Hepatocyte (in vitro differentiated cells): ENCODE data around the gene HERC6. TPM values are rescaled to one million over a fixed set of nuclear protein-coding genes. Genes with fewer than 3 reads are reported as not detected.

Experiments
- DNase-seq: peaks from one replicate; pipeline ENCODE4 v3.0.0-alpha.2; 2016; ENCODE audit warnings: low spot score
- H2AFZ ChIP-seq: fragments of 200-600 bp; sonication (generic); 2 replicates; pipeline ENCODE4 v1.6.0; 2016; ENCODE audit warnings: antibody characterized with exemption, mild to moderate bottlenecking
- H3K27ac ChIP-seq: fragments of 200-600 bp; sonication (generic); 2 replicates; pipeline ENCODE4 v1.5.1; 2016; ENCODE audit warnings: mild to moderate bottlenecking
- H3K27me3 ChIP-seq: fragments of 200-600 bp; sonication (generic); 2 replicates; pipeline ENCODE4 v1.6.1; 2016
- H3K36me3 ChIP-seq: fragments of 200-600 bp; sonication (generic); replicated peaks from 2 replicates; pipeline ENCODE4 v1.5.1; 2016; ENCODE audit warnings: low read depth; ENCODE audit not compliant: insufficient read depth
- H3K4me1 ChIP-seq: fragments of 200-600 bp; sonication (generic); 2 replicates; pipeline ENCODE4 v1.5.1; 2016; ENCODE audit warnings: mild to moderate bottlenecking, moderate library complexity; ENCODE audit not compliant: insufficient read depth
- H3K4me2 ChIP-seq: fragments of 200-600 bp; sonication (generic); 2 replicates; pipeline ENCODE4 v1.6.0; 2016
- H3K4me3 ChIP-seq: fragments of 200-600 bp; sonication (generic); 2 replicates; pipeline ENCODE4 v1.5.1; 2016; ENCODE audit warnings: mild to moderate bottlenecking
- H3K79me2 ChIP-seq: fragments of 200-600 bp; sonication (generic); 2 replicates; pipeline ENCODE4 v1.6.0; 2017; ENCODE audit warnings: mild to moderate bottlenecking
- H3K9me2 ChIP-seq: fragments of 200-600 bp; sonication (generic); replicated peaks from 2 replicates; pipeline ENCODE4 v1.6.0; 2017; ENCODE audit warnings: mild to moderate bottlenecking; ENCODE audit not compliant: insufficient read depth
- H3K9me3 ChIP-seq: fragments of 200-600 bp; sonication (generic); 2 replicates; pipeline ENCODE4 v1.5.1; 2016; ENCODE audit warnings: low read depth, mild to moderate bottlenecking
- H4K20me1 ChIP-seq: fragments of 200-600 bp; sonication (generic); 2 replicates; pipeline ENCODE4 v1.6.0; 2016; ENCODE audit warnings: mild to moderate bottlenecking; ENCODE audit not compliant: insufficient read depth, poor library complexity, severe bottlenecking
- CTCF ChIP-seq: fragments of 200-600 bp; sonication (generic); IDR thresholded peaks from 2 replicates; pipeline ENCODE4 v1.5.1; 2016; ENCODE audit warnings: antibody characterized with exemption, mild to moderate bottlenecking; ENCODE audit not compliant: poor library complexity
- EZH2 ChIP-seq: fragments of 200-600 bp; sonication (generic); IDR thresholded peaks from 2 replicates; pipeline ENCODE4 v1.6.1; 2016; ENCODE audit warnings: antibody characterized with exemption, mild to moderate bottlenecking, borderline replicate concordance
- EZH2phosphoT487 ChIP-seq: fragments of 200-600 bp; sonication (generic); IDR thresholded peaks from one replicate; pipeline ENCODE4 v1.6.1; 2018; ENCODE audit warnings: antibody characterized with exemption, mild to moderate bottlenecking, low read depth, moderate library complexity; ENCODE audit not compliant: unreplicated experiment, severe bottlenecking
- WGBS: methylation state at CpG from one replicate; pipeline ENCODE4 v1.1.6; 2016; ENCODE audit warnings: low lambda C conversion rate; ENCODE audit errors: missing lambda C conversion rate; 5-methylcytosine and 5-hydroxymethylcytosine counted together
- polyA plus RNA-seq: library from polyadenylated mRNA; unstranded; fragments of >200 nt; fragmentation: Nextera tagmentation; extraction: Ambion mirVana; gene quantifications from 2 replicates; pipeline ENCODE4 v1.2.1, GENCODE V29; 2016
- total RNA-seq: library from RNA; depleted of rRNA; stranded (reverse); fragments of >200 nt; gene quantifications from 2 replicates; pipeline ENCODE4 v1.2.3, GENCODE V29; 2014

HERC6 gene
- total and polyA plus RNA-seq, 2 experiments from 2014 or later, result 5.9 to 6.9 TPM

- H3K4me3 ChIP-seq, result no peak overlapping the region
- no peak overlapping the region for H3K4me2 ChIP-seq
- H3K27ac ChIP-seq, result no peak overlapping the region
- no peak for DNase-seq
- no peaks in the 10 kb centered on the region for H3K27me3 ChIP-seq
- H2AFZ ChIP-seq, result no peak overlapping the region
- no peaks in the 10 kb centered on the region for H3K9me3 ChIP-seq
- H3K4me1 ChIP-seq, result no peaks in the 10 kb centered on the region
- WGBS, result 88% methylated on average over 1 of the region's 1 CpG
- TF ChIP-seq CTCF (no peak), EZH2 (no peak), EZH2phosphoT487 (no peak)
- no peaks in the 10 kb centered on the region for H3K36me3 ChIP-seq
- no peaks in the 10 kb centered on the region for H3K9me2 ChIP-seq
- H3K79me2 ChIP-seq, result no peaks in the 10 kb centered on the region
- H4K20me1 ChIP-seq, result no peaks in the 10 kb centered on the region
Measured at GRCh38 chr4:88465653-88466192, 87.1 kb downstream of the HERC6 start.

- H3K79me2 ChIP-seq, result no peaks in the 10 kb centered on the region
- H3K4me3 ChIP-seq, result no peak overlapping the region
- H3K36me3 ChIP-seq, result no peaks in the 10 kb centered on the region
- H3K4me2 ChIP-seq, result no peak overlapping the region
- WGBS, result 78% methylated on average over 2 of the region's 2 CpGs
- H3K9me2 ChIP-seq, result no peaks in the 10 kb centered on the region
- H3K4me1 ChIP-seq, result no peaks in the 10 kb centered on the region
- H3K27ac ChIP-seq, result no peak overlapping the region
- no peaks in the 10 kb centered on the region for H3K9me3 ChIP-seq
- no peak overlapping the region for H2AFZ ChIP-seq
- no peaks in the 10 kb centered on the region for H3K27me3 ChIP-seq
- no peak for DNase-seq
- TF ChIP-seq EZH2phosphoT487 (no peak), EZH2 (no peak), CTCF (no peak)
- H4K20me1 ChIP-seq, result no peaks in the 10 kb centered on the region
Measured at GRCh38 chr4:88467392-88467791, 88.7 kb downstream of the HERC6 start.

- Histone ChIP-seq H3K9me2 (no peaks in the 10 kb centered on the region), H3K4me3 (no peak overlapping the region), H2AFZ (no peak overlapping the region), H3K36me3 (no peaks in the 10 kb centered on the region), H3K9me3 (no peaks in the 10 kb centered on the region), H4K20me1 (no peaks in the 10 kb centered on the region), H3K4me2 (no peak overlapping the region), H3K79me2 (no peaks in the 10 kb centered on the region), H3K4me1 (no peaks in the 10 kb centered on the region), H3K27me3 (no peaks in the 10 kb centered on the region), H3K27ac (no peak overlapping the region)
- no peak for DNase-seq
- 100% methylated on average over 2 of the region's 5 CpGs for WGBS
- no peak for TF ChIP-seq CTCF
- no peak for TF ChIP-seq EZH2phosphoT487
- TF ChIP-seq EZH2, result no peak
Measured at GRCh38 chr4:88477229-88477860, 98.7 kb downstream of the HERC6 start.
